SW480 (cell line): Measurements from ENCODE around the gene TPM3.
A peak's percentile ranks its signal among the peaks of the same experiment; 100 is the strongest.
"Not testable (repeated sequence)": the region's sequence is repeated elsewhere in the genome, so short reads cannot be mapped to it uniquely, and the experiment has no call there.

Experiments
- DNase-seq: peaks from one replicate; pipeline ENCODE4 v3.0.0-alpha.2; 2016; ENCODE audit warnings: low spot score

The TPM3 gene

GRCh38 chr1:154166207-154166606 lies 25.7 kb downstream of the TPM3 start:
- DNase-seq = no peak

GRCh38 chr1:154159554-154159953 lies 32.3 kb downstream of the TPM3 start:
- DNase-seq = no peak

GRCh38 chr1:154158307-154159125 lies 33.4 kb downstream of the TPM3 start:
- no peak for DNase-seq

GRCh38 chr1:154157520-154158306 lies 34.2 kb downstream of the TPM3 start:
- no peak for DNase-seq

- DNase-seq = no peak
Observed at GRCh38 chr1:154155251-154155650, 36.6 kb downstream of the TPM3 start.

GRCh38 chr1:154154534-154155191 lies 37.2 kb downstream of the TPM3 start, which contains the start of gene NUP210L:
Gene NUP210L (minus strand): TSS chr1:154155073.
- no peak for DNase-seq

GRCh38 chr1:154154053-154154452 lies 37.8 kb downstream of the TPM3 start:
- no peak for DNase-seq

- DNase-seq = no peak
Observed at GRCh38 chr1:154151311-154151710, 40.6 kb downstream of the TPM3 start.

GRCh38 chr1:154148807-154149206 lies 43.1 kb downstream of the TPM3 start:
- no peak for DNase-seq

- DNase-seq = not testable (repeated sequence)
Observed at GRCh38 chr1:154147505-154147904, 44.4 kb downstream of the TPM3 start.

- no peak for DNase-seq
Observed at GRCh38 chr1:154145986-154146385, 45.9 kb downstream of the TPM3 start.

- DNase-seq = no peak
Observed at GRCh38 chr1:154142358-154142757, 49.5 kb downstream of the TPM3 start.

GRCh38 chr1:154141240-154141639 lies 50.7 kb downstream of the TPM3 start:
- no peak for DNase-seq

- DNase-seq = no peak
Observed at GRCh38 chr1:154137888-154138287, 54.0 kb downstream of the TPM3 start.

GRCh38 chr1:154133256-154133655 lies 58.6 kb downstream of the TPM3 start:
- DNase-seq = no peak

- no peak for DNase-seq
Observed at GRCh38 chr1:154129391-154129970, 62.4 kb downstream of the TPM3 start.

- DNase-seq = not testable (repeated sequence)
Observed at GRCh38 chr1:154123205-154123604, 68.7 kb downstream of the TPM3 start.

- no peak for DNase-seq
Observed at GRCh38 chr1:154117642-154118041, 74.3 kb downstream of the TPM3 start.

GRCh38 chr1:154115180-154115579 lies 76.7 kb downstream of the TPM3 start:
- DNase-seq = peak; percentile 30
